PC-3 (cell line): ENCODE results near the gene SIX4. TPM values are rescaled to one million over a fixed set of nuclear protein-coding genes. Genes with fewer than 3 reads are reported as not detected.
"Not testable (repeated sequence)": the region's sequence is repeated elsewhere in the genome, so short reads cannot be mapped to it uniquely, and the experiment has no call there.

Experiments used
- ATAC-seq: fragments of 200-7000 bp; cut with Tn5 transposase; 2 replicates; pipeline ENCODE4 v1.9.1; 2020; ENCODE audit warnings: mild to moderate bottlenecking, moderate library complexity
- BruUV-seq: library from RNA; stranded (reverse); fragments of 400-500 nt; replicated peaks from 2 replicates; lab custom pipeline; 2021; lab: Mats Ljungman, UMichigan
- CTCF ChIA-PET: fragments of 300-600 bp; sonication (Branson Sonifier 250); formaldehyde crosslinking; loops from one replicate; lab custom pipeline; 2022; ENCODE audit warnings: antibody characterized with exemption; lab: Charles Lee
- POLR2A ChIA-PET: fragments of 300-600 bp; sonication (Branson Sonifier 250); formaldehyde crosslinking; loops from one replicate; lab custom pipeline; 2022; ENCODE audit warnings: antibody characterized with exemption; ENCODE audit not compliant: unreplicated experiment; lab: Charles Lee
- DNase-seq: peaks from one replicate; pipeline ENCODE4 v3.0.0-alpha.2; 2015
- H2AFZ ChIP-seq: fragments of 300-600 bp; sonication (generic); 2 replicates; pipeline ENCODE4 v1.6.0; 2016; ENCODE audit warnings: antibody characterized with exemption, low read length
- H3F3A ChIP-seq: fragments of 300-600 bp; sonication (generic); one replicate; pipeline ENCODE4 v1.6.0; 2017; ENCODE audit warnings: antibody characterized with exemption, low read length, control low read depth, mild to moderate bottlenecking; ENCODE audit not compliant: unreplicated experiment
- H3K27ac ChIP-seq: fragments of 300-600 bp; sonication (generic); 2 replicates; pipeline ENCODE4 v1.5.1; 2016; ENCODE audit warnings: mild to moderate bottlenecking, low read length
- H3K27me3 ChIP-seq: fragments of 300-600 bp; sonication (generic); 2 replicates; pipeline ENCODE4 v1.6.1; 2016; ENCODE audit warnings: low read length, mixed read lengths
- H3K36me3 ChIP-seq: fragments of 300-600 bp; sonication (generic); 2 replicates; pipeline ENCODE4 v1.6.1; 2016; ENCODE audit warnings: low read depth, mixed run types, low read length, mixed read lengths
- H3K4me1 ChIP-seq: fragments of 300-600 bp; sonication (generic); 2 replicates; pipeline ENCODE4 v1.5.1; 2016; ENCODE audit warnings: low read length; ENCODE audit not compliant: insufficient read depth
- H3K4me2 ChIP-seq: fragments of 300-600 bp; sonication (generic); 2 replicates; pipeline ENCODE4 v1.6.0; 2016; ENCODE audit warnings: low read length
- H3K4me3 ChIP-seq: fragments of 300-600 bp; sonication (generic); 2 replicates; pipeline ENCODE4 v1.5.1; 2016; ENCODE audit warnings: mild to moderate bottlenecking, low read length, mixed read lengths
- H3K79me2 ChIP-seq: fragments of 300-600 bp; sonication (generic); 2 replicates; pipeline ENCODE4 v1.6.1; 2017; ENCODE audit warnings: low read length, mixed read lengths
- H3K9ac ChIP-seq: fragments of 300-600 bp; sonication (generic); 2 replicates; pipeline ENCODE4 v1.6.0; 2016; ENCODE audit warnings: mild to moderate bottlenecking, low read length
- H3K9me2 ChIP-seq: fragments of 300-600 bp; sonication (generic); replicated peaks from 2 replicates; pipeline ENCODE4 v1.6.1; 2016; ENCODE audit warnings: mixed run types, low read length, mixed read lengths
- H3K9me3 ChIP-seq: fragments of 300-600 bp; sonication (generic); 2 replicates; pipeline ENCODE4 v1.6.1; 2016; ENCODE audit warnings: low read length, mixed read lengths
- H4K20me1 ChIP-seq: fragments of 300-600 bp; sonication (generic); 2 replicates; pipeline ENCODE4 v1.6.1; 2016; ENCODE audit warnings: low read length, mixed read lengths
- CTCF ChIP-seq: fragments of 300-600 bp; sonication (generic); conservative IDR thresholded peaks from 2 replicates; pipeline ENCODE4 v1.5.1; 2017; ENCODE audit warnings: antibody characterized with exemption, low read depth, mild to moderate bottlenecking, low read length
- EZH2 ChIP-seq: fragments of 300-600 bp; sonication (generic); IDR thresholded peaks from one replicate; pipeline ENCODE4 v1.6.1; 2017; ENCODE audit warnings: antibody characterized with exemption, mild to moderate bottlenecking, low read length; ENCODE audit not compliant: unreplicated experiment
- EZH2phosphoT487 ChIP-seq: fragments of 300-600 bp; sonication (generic); IDR thresholded peaks from 2 replicates; pipeline ENCODE4 v1.6.1; 2018; ENCODE audit warnings: mild to moderate bottlenecking, antibody characterized with exemption, low read length, borderline replicate concordance
- intact Hi-C: fragments of 100-400 bp; cut with micrococcal nuclease; formaldehyde crosslinking; loops from 2 replicates; pipeline ENCODE4 v1.9.0; 2023
- total RNA-seq: library from RNA; depleted of rRNA; stranded (reverse); fragments of >200 nt; gene quantifications from 2 replicates; pipeline ENCODE4 v1.2.3, GENCODE V29; 2014

Gene SIX4
- total RNA-seq, 1 experiment from 2014 or later, result 29.2 TPM

- Histone ChIP-seq H2AFZ (peak overlapping the region; percentile 88; the same call in 1 of the 2 replicates), H3K27me3 (no peaks in the 10 kb centered on the region), H3K9me3 (no peaks in the 10 kb centered on the region), H4K20me1 (peaks cover 16% of the 10 kb centered on the region; the same call in 1 of the 2 replicates), H3K9ac (peak overlapping the region; percentile 82), H3K9me2 (no peaks in the 10 kb centered on the region), H3K4me3 (peak overlapping the region; percentile 94), H3K36me3 (no peaks in the 10 kb centered on the region), H3K27ac (no peak overlapping the region), H3K4me2 (peak overlapping the region; percentile 93), H3K4me1 (peaks cover 15% of the 10 kb centered on the region), H3F3A (no peaks in the 10 kb centered on the region), H3K79me2 (peaks cover 59% of the 10 kb centered on the region)
- TF ChIP-seq EZH2phosphoT487, result no peak
- no peak for TF ChIP-seq EZH2
- peak; percentile 20 for DNase-seq
- intact Hi-C loops, result loop anchor here (5.0 kb wide), 2 partner anchors 232 to 462 kb away; no protein-coding TSS in a partner anchor
- no peak; the same call in 1 of the 2 replicates for ATAC-seq
- ChIA-PET CTCF (interaction anchor here (0.7 kb wide), 1 partner anchor 10 kb away, joined by 3 read pairs; no protein-coding TSS in a partner anchor), POLR2A (interaction anchor here (0.5 kb wide), 1 partner anchor 37 kb away, joined by 5 read pairs; no protein-coding TSS in a partner anchor)
- no TSS peak for BruUV-seq
Observed at GRCh38 chr14:60735416-60735815, 11.3 kb upstream of the SIX4 start.

GRCh38 chr14:60734465-60735242 is 10.5 kb upstream of the SIX4 start, which contains the start of gene MNAT1:
TSS of gene MNAT1 (plus strand) at chr14:60734761. CDS start at chr14:60734863, 102 bp downstream.
- intact Hi-C loops, result loop anchor here (1.0 to 5.0 kb wide), 3 partner anchors 10 to 463 kb away; partner anchors contain the start of gene SIX4
- TF ChIP-seq EZH2 (no peak), EZH2phosphoT487 (no peak), CTCF (no peak)
- Histone ChIP-seq H3K79me2 (peaks cover 52% of the 10 kb centered on the region), H2AFZ (peak within 1 kb of the TSS; percentile 88), H3K9me2 (no peaks in the 10 kb centered on the region), H3K9ac (peak within 1 kb of the TSS; percentile 82), H3K4me3 (peak within 1 kb of the TSS; percentile 94), H3K4me1 (peaks cover 15% of the 10 kb centered on the region), H3K4me2 (peak within 1 kb of the TSS; percentile 93), H3K36me3 (no peaks in the 10 kb centered on the region), H4K20me1 (peaks cover 13% of the 10 kb centered on the region; the same call in 1 of the 2 replicates), H3K9me3 (no peaks in the 10 kb centered on the region), H3K27me3 (no peaks in the 10 kb centered on the region), H3K27ac (no peak within 1 kb of the TSS), H3F3A (no peaks in the 10 kb centered on the region)
- POLR2A ChIA-PET, result interaction anchor here (0.6 kb wide), 1 partner anchor 45 kb away, joined by 3 read pairs; no protein-coding TSS in a partner anchor
- DNase-seq, result peak; percentile 95
- peak; percentile 84 for ATAC-seq
- CTCF ChIA-PET, result interaction anchor here (0.9 kb wide), 1 partner anchor 11 kb away, joined by 3 read pairs; the partner anchor contains the start of gene SIX4
- TSS peak; percentile 75 for BruUV-seq

- Histone ChIP-seq H3K79me2 (peaks cover 35% of the 10 kb centered on the region), H3K27ac (no peak overlapping the region), H3K4me2 (no peak overlapping the region), H3K4me3 (no peak overlapping the region), H3K9ac (no peak overlapping the region), H3K9me2 (no peaks in the 10 kb centered on the region), H4K20me1 (peaks cover 8% of the 10 kb centered on the region; the same call in 1 of the 2 replicates), H3K36me3 (no peaks in the 10 kb centered on the region), H3K27me3 (no peaks in the 10 kb centered on the region), H3F3A (no peaks in the 10 kb centered on the region), H3K4me1 (peaks cover 15% of the 10 kb centered on the region), H2AFZ (no peak overlapping the region), H3K9me3 (no peaks in the 10 kb centered on the region)
- POLR2A ChIA-PET, result no interaction called here
- intact Hi-C loops, result no loop called here
- BruUV-seq, result no TSS peak
- DNase-seq (peak; percentile 26), ATAC-seq (no peak)
- CTCF ChIA-PET, result interaction anchor here (0.8 kb wide), 1 partner anchor 102 kb away, joined by 5 read pairs; no protein-coding TSS in a partner anchor
- no peak for TF ChIP-seq EZH2
- TF ChIP-seq CTCF, result no peak
- TF ChIP-seq EZH2phosphoT487, result no peak
Observed at GRCh38 chr14:60732840-60733483, 8.8 kb upstream of the SIX4 start.

- CTCF ChIA-PET, result not testable (repeated sequence)
Observed at GRCh38 chr14:60731291-60731690, 7.1 kb upstream of the SIX4 start.

More at GRCh38 chr14:60731291-60731690, 7.1 kb upstream of the SIX4 start:
- H3K4me2 ChIP-seq, H3F3A ChIP-seq, BruUV-seq, DNase-seq, H3K9ac ChIP-seq, ATAC-seq, H3K4me3 ChIP-seq, H3K27ac ChIP-seq, H3K36me3 ChIP-seq, H3K27me3 ChIP-seq, POLR2A ChIA-PET, H4K20me1 ChIP-seq, H2AFZ ChIP-seq, H3K9me3 ChIP-seq, intact Hi-C loops, H3K9me2 ChIP-seq: not testable (repeated sequence)
- Histone ChIP-seq H3K79me2 (peaks cover 18% of the 10 kb centered on the region), H3K4me1 (peaks cover 13% of the 10 kb centered on the region)
